Measurements from ENCODE around the gene NAA16.

Gene NAA16

DNA sequence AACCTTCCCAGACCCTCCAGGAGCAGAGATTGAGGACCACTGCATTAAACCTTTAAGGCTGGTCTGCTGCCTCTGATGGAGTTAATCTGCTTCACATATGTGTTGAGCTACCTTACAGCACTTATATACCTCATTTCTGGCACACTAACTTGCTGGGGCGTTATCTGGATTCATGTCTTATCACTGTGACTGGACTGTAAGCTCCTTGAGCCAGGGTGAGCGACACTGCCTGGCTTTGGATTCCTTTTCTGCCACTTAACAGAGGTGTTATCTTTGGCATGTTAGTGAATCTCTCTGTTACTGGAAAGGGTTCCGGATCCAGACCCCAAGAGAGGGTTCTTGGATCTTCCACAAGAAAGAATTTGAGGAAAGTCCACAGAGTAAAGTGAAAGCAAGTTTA lies 76.5 kb downstream of the NAA16 start:
- H3K4me3 ChIP-seq (ENCODE audit: low read depth, low read length) = no peak overlapping the region
- in situ Hi-C loops (cut with HindIII; ENCODE audit: low sequenced_read_pairs) = no loop called here
- TF ChIP-seq, protein P1, sequence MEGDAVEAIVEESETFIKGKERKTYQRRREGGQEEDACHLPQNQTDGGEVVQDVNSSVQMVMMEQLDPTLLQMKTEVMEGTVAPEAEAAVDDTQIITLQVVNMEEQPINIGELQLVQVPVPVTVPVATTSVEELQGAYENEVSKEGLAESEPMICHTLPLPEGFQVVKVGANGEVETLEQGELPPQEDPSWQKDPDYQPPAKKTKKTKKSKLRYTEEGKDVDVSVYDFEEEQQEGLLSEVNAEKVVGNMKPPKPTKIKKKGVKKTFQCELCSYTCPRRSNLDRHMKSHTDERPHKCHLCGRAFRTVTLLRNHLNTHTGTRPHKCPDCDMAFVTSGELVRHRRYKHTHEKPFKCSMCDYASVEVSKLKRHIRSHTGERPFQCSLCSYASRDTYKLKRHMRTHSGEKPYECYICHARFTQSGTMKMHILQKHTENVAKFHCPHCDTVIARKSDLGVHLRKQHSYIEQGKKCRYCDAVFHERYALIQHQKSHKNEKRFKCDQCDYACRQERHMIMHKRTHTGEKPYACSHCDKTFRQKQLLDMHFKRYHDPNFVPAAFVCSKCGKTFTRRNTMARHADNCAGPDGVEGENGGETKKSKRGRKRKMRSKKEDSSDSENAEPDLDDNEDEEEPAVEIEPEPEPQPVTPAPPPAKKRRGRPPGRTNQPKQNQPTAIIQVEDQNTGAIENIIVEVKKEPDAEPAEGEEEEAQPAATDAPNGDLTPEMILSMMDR (IDR thresholded peaks at IDR 0.05; ENCODE audit: low read depth, low read length, missing control alignments) = no peak
- no peak for DNase-seq (ENCODE audit: low read depth)

DNA sequence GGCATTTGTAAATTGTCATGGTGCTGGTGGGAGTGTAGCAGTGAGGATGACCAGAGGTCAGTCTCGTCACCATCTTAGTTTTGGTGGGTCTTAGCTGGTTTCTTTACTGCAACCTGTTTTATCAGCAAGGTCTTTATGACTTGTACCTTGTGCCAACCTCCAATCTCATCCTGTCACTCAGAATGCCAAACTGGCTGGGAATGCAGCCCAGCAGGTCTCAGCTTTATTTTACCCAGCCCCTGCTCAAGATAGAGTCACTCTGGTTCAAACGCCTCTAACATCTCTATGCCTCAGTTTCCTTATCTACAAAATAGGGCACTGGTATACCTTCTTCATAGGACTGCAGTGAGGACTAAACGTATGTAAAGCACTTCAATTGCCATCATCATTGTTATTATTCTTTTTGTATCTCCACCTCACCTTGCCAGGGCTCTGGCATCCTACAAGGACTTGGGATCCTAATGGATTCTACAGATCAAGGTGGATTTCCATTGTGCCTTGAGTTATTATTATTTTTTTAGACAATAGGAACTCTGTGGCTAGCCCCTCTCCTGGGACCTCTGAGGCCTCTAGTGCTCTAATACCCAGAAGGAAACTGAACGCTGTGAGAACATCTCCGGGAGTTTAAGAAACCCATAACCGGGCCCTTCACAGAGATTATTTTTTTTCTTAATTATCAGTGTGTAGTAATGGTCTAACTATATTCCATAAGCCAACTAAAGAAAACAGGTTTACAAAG lies 77.2 kb downstream of the NAA16 start:
- TF ChIP-seq, protein P1 (IDR thresholded peaks at IDR 0.05; ENCODE audit: low read depth, low read length, missing control alignments) = no peak
- in situ Hi-C loops (cut with HindIII; ENCODE audit: low sequenced_read_pairs) = no loop called here
- no peak overlapping the region for H3K4me3 ChIP-seq (ENCODE audit: low read depth, low read length)
- DNase-seq (ENCODE audit: low read depth) = no peak

DNA sequence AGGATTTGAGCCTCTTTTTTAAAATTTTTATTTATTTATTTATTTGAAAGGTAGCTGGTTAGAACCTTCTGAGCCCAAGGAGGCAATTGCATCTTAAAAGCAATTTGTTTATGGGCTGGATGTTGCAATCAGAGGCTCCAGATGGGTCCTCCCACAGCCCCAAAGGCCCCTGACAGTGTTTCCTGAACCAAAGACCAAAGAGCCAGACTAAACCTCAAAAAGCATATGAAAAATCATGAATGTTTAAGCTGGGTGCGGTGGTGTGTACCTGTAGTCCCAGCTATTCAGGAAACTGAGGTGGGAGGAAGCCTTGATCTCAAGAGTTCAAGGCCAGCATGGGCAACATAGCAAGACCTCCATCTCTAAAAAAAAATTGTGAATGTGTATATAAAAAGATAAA lies 78.5 kb downstream of the NAA16 start:
- H3K4me3 ChIP-seq (ENCODE audit: low read depth, low read length) = no peak overlapping the region
- DNase-seq (ENCODE audit: low read depth) = no peak
- TF ChIP-seq, protein P1 (IDR thresholded peaks at IDR 0.05; ENCODE audit: low read depth, low read length, missing control alignments) = no peak
- in situ Hi-C loops (cut with HindIII; ENCODE audit: low sequenced_read_pairs) = no loop called here

DNA sequence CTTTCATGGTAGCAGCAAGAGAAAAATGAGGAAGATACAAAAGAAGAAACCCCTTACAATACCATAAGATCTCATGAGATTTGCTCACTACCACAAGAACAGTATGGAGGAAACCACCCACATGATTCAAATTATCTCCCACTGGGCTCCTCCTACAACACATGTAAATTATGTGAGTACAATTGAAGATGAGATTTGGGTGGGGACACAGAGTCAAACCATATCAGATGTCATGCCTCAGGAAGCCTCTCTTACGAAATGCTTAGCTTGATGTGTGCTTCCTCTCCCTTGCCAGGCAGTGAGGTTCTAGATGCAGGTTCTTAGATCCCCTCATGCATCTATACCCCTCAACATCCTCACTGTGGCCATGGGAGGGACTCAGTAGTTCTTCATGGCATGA lies 83.1 kb downstream of the NAA16 start:
- in situ Hi-C loops (cut with HindIII; ENCODE audit: low sequenced_read_pairs) = no loop called here
- no peak overlapping the region for H3K4me3 ChIP-seq (ENCODE audit: low read depth, low read length)
- no peak for DNase-seq (ENCODE audit: low read depth)
- TF ChIP-seq, protein P1 (IDR thresholded peaks at IDR 0.05; ENCODE audit: low read depth, low read length, missing control alignments) = no peak

DNA sequence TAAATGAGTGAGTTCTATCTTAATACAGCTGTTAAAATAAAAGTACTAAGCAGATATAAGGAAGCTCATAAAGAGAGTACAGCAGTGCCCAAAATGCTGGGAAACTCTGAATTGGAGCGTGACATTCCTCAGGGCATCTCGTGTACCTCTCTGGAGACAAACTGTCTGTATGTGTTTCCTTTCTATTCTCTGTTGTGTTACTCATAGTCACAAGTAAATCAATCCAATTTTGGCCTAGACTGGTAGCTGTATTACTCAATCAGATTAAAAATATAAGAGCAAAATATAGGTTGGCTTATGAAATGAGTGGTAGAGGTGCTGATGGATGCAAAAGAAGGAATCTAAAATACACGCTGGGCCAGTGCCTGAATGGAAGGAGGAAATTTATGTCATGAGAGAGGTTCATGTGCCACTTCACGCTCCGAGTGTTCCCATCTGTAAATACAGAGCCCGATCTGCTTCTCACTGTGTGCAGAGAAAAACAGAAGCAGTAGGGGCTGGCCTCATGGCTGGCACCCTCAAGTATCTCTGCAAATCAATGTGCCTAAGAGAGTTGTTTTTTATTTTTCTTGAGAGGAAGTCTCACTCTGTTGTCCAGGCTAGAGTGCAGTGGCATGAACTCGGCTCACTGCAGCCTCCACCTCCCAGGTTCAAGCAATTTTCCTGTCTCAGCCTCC lies 87.6 kb downstream of the NAA16 start:
- no peak overlapping the region for H3K4me3 ChIP-seq (ENCODE audit: low read depth, low read length)
- TF ChIP-seq, protein P1 (IDR thresholded peaks at IDR 0.05; ENCODE audit: low read depth, low read length, missing control alignments) = no peak
- in situ Hi-C loops (cut with HindIII; ENCODE audit: low sequenced_read_pairs) = no loop called here
- no peak for DNase-seq (ENCODE audit: low read depth)

DNA sequence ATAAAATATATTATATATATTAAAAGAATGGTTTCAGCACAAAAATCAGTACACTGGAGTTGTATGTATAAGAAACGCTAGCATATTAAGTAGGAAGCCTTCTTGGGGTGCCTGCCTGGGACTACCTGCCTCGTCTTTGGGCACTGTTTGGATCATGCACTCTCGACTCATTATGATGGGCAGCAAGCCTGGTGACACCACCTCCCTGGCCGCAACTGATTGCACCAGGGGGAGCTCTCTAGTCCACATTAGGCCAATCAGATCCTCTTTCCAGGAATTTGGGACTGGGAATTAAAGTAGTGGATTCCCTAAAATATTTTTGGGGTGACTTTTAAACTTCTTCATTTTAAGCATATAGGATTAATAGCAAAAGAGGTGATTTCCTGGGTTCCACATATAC lies 90.3 kb downstream of the NAA16 start:
- in situ Hi-C loops (cut with HindIII; ENCODE audit: low sequenced_read_pairs) = no loop called here
- no peak for DNase-seq (ENCODE audit: low read depth)

More for the DNA sequence above, 90.3 kb downstream of the NAA16 start:
- TF ChIP-seq, protein P1 (IDR thresholded peaks at IDR 0.05; ENCODE audit: low read depth, low read length, missing control alignments) = no peak
- no peak overlapping the region for H3K4me3 ChIP-seq (ENCODE audit: low read depth, low read length)

Data from astrocyte of the cerebellum (primary cell).